PC-3 (cell line): ENCODE data around the gene TCAP.

Source experiments
- CTCF ChIP-seq: fragments of 300-600 bp; sonication (generic); conservative IDR thresholded peaks from 2 replicates; pipeline ENCODE4 v1.5.1; 2017; ENCODE audit warnings: antibody characterized with exemption, low read depth, mild to moderate bottlenecking, low read length
- EZH2 ChIP-seq: fragments of 300-600 bp; sonication (generic); IDR thresholded peaks from one replicate; pipeline ENCODE4 v1.6.1; 2017; ENCODE audit warnings: antibody characterized with exemption, mild to moderate bottlenecking, low read length; ENCODE audit not compliant: unreplicated experiment
- EZH2phosphoT487 ChIP-seq: fragments of 300-600 bp; sonication (generic); IDR thresholded peaks from 2 replicates; pipeline ENCODE4 v1.6.1; 2018; ENCODE audit warnings: mild to moderate bottlenecking, antibody characterized with exemption, low read length, borderline replicate concordance

- TF ChIP-seq CTCF (no peak), EZH2 (no peak), EZH2phosphoT487 (no peak)
Measured at GRCh38 chr17:39619786-39620101, 45.4 kb upstream of the TCAP start.
